Esophagus squamous epithelium (tissue), 5 donors: ENCODE results near the gene APOLD1. TPM values are rescaled to one million over a fixed set of nuclear protein-coding genes. Genes with fewer than 3 reads are reported as not detected.

ENCODE experiments used
- DNase-seq: peaks from one replicate; lab custom pipeline; 2025; lab: John Stamatoyannopoulos, UW
- H3K27ac ChIP-seq, 4 donors: fragments of 200-600 bp; sonication (generic); one replicate each; pipeline ENCODE4 v1.5.1; 2016 to 2019; ENCODE audit warnings: mild to moderate bottlenecking in 1 of 4
- H3K27me3 ChIP-seq, 4 donors: fragments of 200-600 bp; sonication (generic); 1 replicate in 3 of 4; 2 replicates in 1 of 4; pipeline versions ENCODE4 v1.5.1 to v1.6.0; 2017 to 2021; ENCODE audit warnings: antibody characterized with exemption in 1 of 4
- H3K36me3 ChIP-seq, 3 donors: fragments of 200-600 bp; sonication (generic); one replicate each; pipeline ENCODE4 v1.5.1; 2016 to 2019
- H3K4me1 ChIP-seq, 3 donors: fragments of 200-600 bp; sonication (generic); one replicate each; pipeline ENCODE4 v1.5.1; 2017 to 2019
- H3K4me3 ChIP-seq, 4 donors: fragments of 200-600 bp; sonication (generic); 1 replicate in 3 of 4; 2 replicates in 1 of 4; pipeline ENCODE4 v1.5.1; 2016 to 2019; ENCODE audit warnings: mild to moderate bottlenecking in 2 of 4, moderate library complexity in 1 of 4
- H3K9me3 ChIP-seq, 3 donors: fragments of 200-600 bp; sonication (generic); one replicate each; pipeline ENCODE4 v1.5.1; 2016 to 2019
- POLR2A ChIP-seq, 4 donors: fragments of 450-650 bp; IDR thresholded peaks; one replicate each; pipeline ENCODE4 v1.6.1; 2017; ENCODE audit warnings: antibody characterized with exemption in 4 of 4, mild to moderate bottlenecking in 4 of 4, moderate library complexity in 3 of 4
- WGBS, 2 donors: methylation state at CpG; one replicate each; pipeline ENCODE4 v1.1.5; 2018; 5-methylcytosine and 5-hydroxymethylcytosine counted together
- intact Hi-C: fragments of 100-400 bp; cut with DNase I; formaldehyde crosslinking; loops from one replicate; pipeline ENCODE4 v1.15.0; 2022
- total RNA-seq, 4 donors: library from RNA; depleted of rRNA; stranded (reverse); fragments of >200 nt; gene quantifications; one replicate each; pipeline ENCODE4 v1.1.0, GENCODE V29; 2016
- TF ChIP-seq, protein P1 (sequence below), 6 experiments: fragments of 450-650 bp in 4 of 6; fragments of 200-600 bp in 2 of 6; sonication (generic) in 2 of 6; IDR thresholded peaks; one replicate each; pipeline ENCODE4 v1.5.1; 2016 to 2019; ENCODE audit warnings: antibody characterized with exemption in 6 of 6, mild to moderate bottlenecking in 4 of 6, moderate library complexity in 4 of 6
- donor health status: DM: yes; HTN: yes; CAD: no.

Gene APOLD1
- total RNA-seq, 4 donors from 2014 or later: 2.5 to 14.1 (median 6.8) TPM

DNA sequence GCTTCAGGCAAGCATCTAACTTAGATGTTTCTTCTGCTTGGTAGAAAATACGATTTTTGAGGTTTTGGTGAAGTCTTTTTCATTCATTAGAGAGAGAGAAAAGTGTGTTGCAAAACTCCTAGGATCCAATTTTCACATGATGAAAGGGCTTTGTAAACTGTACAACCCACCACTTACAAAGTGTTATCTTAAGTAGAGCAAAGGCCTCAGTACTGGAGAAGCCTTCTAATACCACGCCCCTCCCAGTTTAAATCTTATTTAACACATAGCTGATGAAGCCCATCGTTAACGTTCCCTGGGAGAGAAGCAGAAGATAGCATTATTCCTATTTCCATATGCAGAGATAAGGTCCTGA, 869 bp downstream of the APOLD1 start:
- H3K27me3 ChIP-seq: no peaks in the 10 kb centered on the region
- DNase-seq: no peak
- H3K36me3 ChIP-seq: no peaks in the 10 kb centered on the region
- WGBS, 2 donors: 14 to 23% methylated on average over 4 of the region's 4 CpGs
- peaks cover 14 to 44% (median 15%) of the 10 kb centered on the region in 3 donors for H3K4me1 ChIP-seq
- intact Hi-C loops: no loop called here
- TF ChIP-seq, protein P1, sequence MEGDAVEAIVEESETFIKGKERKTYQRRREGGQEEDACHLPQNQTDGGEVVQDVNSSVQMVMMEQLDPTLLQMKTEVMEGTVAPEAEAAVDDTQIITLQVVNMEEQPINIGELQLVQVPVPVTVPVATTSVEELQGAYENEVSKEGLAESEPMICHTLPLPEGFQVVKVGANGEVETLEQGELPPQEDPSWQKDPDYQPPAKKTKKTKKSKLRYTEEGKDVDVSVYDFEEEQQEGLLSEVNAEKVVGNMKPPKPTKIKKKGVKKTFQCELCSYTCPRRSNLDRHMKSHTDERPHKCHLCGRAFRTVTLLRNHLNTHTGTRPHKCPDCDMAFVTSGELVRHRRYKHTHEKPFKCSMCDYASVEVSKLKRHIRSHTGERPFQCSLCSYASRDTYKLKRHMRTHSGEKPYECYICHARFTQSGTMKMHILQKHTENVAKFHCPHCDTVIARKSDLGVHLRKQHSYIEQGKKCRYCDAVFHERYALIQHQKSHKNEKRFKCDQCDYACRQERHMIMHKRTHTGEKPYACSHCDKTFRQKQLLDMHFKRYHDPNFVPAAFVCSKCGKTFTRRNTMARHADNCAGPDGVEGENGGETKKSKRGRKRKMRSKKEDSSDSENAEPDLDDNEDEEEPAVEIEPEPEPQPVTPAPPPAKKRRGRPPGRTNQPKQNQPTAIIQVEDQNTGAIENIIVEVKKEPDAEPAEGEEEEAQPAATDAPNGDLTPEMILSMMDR (IDR thresholded peaks at IDR 0.05): no peak
- TF ChIP-seq POLR2A (IDR thresholded peaks at IDR 0.05): no peak
- peak overlapping the region; percentile 84 to 96 (median 92) for H3K27ac ChIP-seq
- peak overlapping the region; percentile 55 to 84 (median 68) for H3K4me3 ChIP-seq
- no peaks in the 10 kb centered on the region for H3K9me3 ChIP-seq

DNA sequence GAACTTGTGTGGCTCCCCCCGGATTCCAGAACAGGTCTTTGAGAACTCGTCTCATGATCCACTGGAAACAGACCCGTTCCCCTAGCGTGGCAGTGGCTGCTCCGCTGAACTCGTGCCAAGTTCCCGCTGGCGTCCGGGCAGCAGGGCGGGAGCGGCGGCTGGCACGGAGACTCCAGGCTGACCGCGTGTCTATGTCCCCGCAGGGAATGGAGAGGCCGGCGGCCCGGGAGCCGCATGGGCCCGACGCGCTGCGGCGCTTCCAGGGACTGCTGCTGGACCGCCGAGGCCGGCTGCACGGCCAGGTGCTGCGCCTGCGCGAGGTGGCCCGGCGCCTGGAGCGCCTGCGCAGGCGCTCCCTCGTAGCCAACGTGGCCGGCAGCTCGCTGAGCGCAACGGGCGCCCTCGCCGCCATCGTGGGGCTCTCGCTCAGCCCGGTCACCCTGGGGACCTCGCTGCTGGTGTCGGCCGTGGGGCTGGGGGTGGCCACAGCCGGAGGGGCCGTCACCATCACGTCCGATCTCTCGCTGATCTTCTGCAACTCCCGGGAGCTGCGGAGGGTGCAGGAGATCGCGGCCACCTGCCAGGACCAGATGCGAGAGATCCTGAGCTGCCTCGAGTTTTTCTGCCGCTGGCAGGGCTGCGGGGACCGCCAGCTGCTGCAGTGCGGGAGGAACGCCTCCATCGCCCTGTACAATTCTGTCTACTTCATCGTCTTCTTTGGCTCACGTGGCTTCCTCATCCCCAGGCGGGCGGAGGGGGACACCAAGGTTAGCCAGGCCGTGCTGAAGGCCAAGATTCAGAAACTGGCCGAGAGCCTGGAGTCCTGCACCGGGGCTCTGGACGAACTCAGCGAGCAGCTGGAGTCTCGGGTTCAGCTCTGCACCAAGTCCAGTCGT, 1.5 kb downstream of the APOLD1 start:
- peaks cover 15 to 50% (median 20%) of the 10 kb centered on the region in 3 donors for H3K4me1 ChIP-seq
- H3K27ac ChIP-seq: peak overlapping the region; percentile 84 to 96 (median 92)
- DNase-seq: no peak
- TF ChIP-seq, protein P1 (IDR thresholded peaks at IDR 0.05): peak in 4 of 6 experiments; percentile 34 to 61 (median 41)
- peak in 3 of 4 donors; percentile 62 to 93 (median 82) for TF ChIP-seq POLR2A (IDR thresholded peaks at IDR 0.05)
- H3K9me3 ChIP-seq: no peaks in the 10 kb centered on the region
- intact Hi-C loops: no loop called here
- no peaks in the 10 kb centered on the region for H3K27me3 ChIP-seq
- H3K4me3 ChIP-seq: peak overlapping the region; percentile 55 to 84 (median 68)
- no peaks in the 10 kb centered on the region for H3K36me3 ChIP-seq
- 0% methylated on average over 2 to 6 of the region's 80 CpGs for WGBS, 2 donors

DNA sequence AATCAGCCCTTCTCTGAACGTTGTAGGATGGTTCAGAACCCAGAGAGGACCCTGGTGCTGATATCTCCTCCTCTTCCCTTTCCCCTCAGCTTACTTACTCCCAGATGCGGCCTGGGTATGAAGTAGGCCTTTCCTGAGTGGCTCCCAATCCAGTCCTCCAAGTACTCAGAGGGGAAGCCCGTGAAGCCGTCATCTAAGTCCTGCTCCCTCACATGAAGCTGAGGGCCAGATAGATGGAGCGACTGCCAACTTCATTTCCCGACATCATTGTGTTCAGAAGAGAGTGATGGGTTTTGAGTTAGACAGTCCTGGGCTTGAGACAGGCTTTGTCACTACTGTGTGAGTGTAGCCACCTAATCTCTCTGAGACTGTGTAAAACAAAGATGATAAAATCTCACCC, 2.7 kb downstream of the APOLD1 start:
- H3K4me1 ChIP-seq: peaks cover 15 to 57% (median 27%) of the 10 kb centered on the region in 3 donors
- no peaks in the 10 kb centered on the region for H3K36me3 ChIP-seq
- no peaks in the 10 kb centered on the region for H3K9me3 ChIP-seq
- peak overlapping the region; percentile 84 to 96 (median 92) for H3K27ac ChIP-seq
- WGBS, 2 donors: 38 to 62% methylated on average over 3 to 4 of the region's 6 CpGs
- H3K27me3 ChIP-seq: no peaks in the 10 kb centered on the region
- no peak for TF ChIP-seq POLR2A (IDR thresholded peaks at IDR 0.05)
- DNase-seq: no peak
- intact Hi-C loops: no loop called here
- H3K4me3 ChIP-seq: peak overlapping the region in 3 of 4 donors; percentile 9 to 84 (median 62)

DNA sequence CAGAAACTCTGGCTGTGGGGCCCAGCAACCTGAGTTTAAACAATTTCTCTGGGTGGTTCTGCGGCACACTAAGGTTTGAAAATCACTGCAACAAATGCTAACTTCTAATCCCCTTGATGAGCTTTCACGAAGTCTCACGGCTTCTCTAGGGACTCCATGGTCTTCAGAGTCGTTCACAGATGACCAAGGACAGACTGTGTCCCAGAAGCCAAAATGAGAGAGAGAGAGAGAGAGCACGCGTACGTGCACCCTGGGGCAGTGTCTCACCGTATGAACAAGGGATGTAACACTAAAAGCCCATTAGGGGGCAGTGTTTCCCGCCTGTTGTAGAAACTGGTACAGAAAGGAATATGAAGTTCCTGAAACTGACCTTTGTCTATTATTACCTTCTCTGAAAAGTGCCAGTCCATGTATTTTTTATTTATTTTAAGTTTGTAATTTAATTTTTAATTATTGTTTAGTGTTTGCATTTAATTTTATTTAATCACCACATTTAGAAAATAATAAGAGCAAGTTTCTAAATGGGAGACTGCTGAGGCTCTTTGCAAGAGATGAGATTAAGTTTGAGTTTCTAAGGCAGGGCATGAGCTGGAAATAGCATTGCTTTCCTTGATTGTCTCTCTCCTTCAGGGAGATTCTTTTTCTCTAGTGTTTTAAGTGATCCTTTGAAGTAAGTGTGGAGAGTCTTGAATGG, 3.4 kb downstream of the APOLD1 start:
- Histone ChIP-seq H3K4me1 (peaks cover 15 to 58% (median 27%) of the 10 kb centered on the region in 3 donors), H3K4me3 (peak overlapping the region in 3 of 4 donors; percentile 9 to 84 (median 62)), H3K9me3 (no peaks in the 10 kb centered on the region), H3K36me3 (no peaks in the 10 kb centered on the region), H3K27ac (peak overlapping the region; percentile 84 to 96 (median 92)), H3K27me3 (no peaks in the 10 kb centered on the region)
- no peak for TF ChIP-seq POLR2A (IDR thresholded peaks at IDR 0.05)
- TF ChIP-seq, protein P1 (IDR thresholded peaks at IDR 0.05): peak; percentile 65 to 89 (median 81)
- WGBS, 2 donors: 0 to 3% methylated on average over 6 to 7 of the region's 9 CpGs
- intact Hi-C loops: no loop called here
- peak; percentile 15 for DNase-seq

DNA sequence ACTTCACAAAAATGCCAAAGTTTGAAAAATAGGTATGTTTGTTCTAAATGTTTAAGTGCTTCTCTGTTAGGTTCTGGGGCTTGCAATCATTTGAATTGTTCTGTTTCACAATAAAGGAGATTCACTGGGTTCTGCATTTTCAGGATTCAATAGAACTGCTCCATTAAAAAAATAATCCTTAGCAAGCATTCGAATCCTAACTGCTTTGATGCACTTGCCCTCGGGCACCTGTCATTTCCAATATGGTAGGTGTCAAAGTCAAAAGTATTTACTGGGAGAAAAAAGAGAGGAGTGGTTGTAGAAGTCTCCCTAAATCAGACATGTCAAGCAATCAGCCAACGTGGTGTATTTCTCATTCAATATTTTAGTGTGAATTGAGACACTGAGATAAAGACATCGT, 5.5 kb downstream of the APOLD1 start:
- H3K4me3 ChIP-seq: no peak overlapping the region
- peak overlapping the region in 2 of 4 donors; percentile 30 to 70 for H3K27ac ChIP-seq
- no peaks in the 10 kb centered on the region for H3K27me3 ChIP-seq
- no peaks in the 10 kb centered on the region for H3K36me3 ChIP-seq
- no peaks in the 10 kb centered on the region for H3K9me3 ChIP-seq
- H3K4me1 ChIP-seq: peaks cover 15 to 65% (median 27%) of the 10 kb centered on the region in 3 donors
- DNase-seq: no peak
- TF ChIP-seq, protein P1 (IDR thresholded peaks at IDR 0.05): no peak
- TF ChIP-seq POLR2A (IDR thresholded peaks at IDR 0.05): no peak
- whole genome bisulfite sequencing, 2 donors: 39 to 65% methylated on average over 4 of the region's 4 CpGs
- intact Hi-C loops: loop anchor here (10.0 kb wide), 1 partner anchor 424 kb away; no protein-coding TSS in a partner anchor
